Hepatocyte (in vitro differentiated cells): ENCODE data around the gene MAPKAP1. TPM values are rescaled to one million over a fixed set of nuclear protein-coding genes. Genes with fewer than 3 reads are reported as not detected.

Source experiments
- DNase-seq: peaks from one replicate; pipeline ENCODE4 v3.0.0-alpha.2; 2016; ENCODE audit warnings: low spot score
- H2AFZ ChIP-seq: fragments of 200-600 bp; sonication (generic); 2 replicates; pipeline ENCODE4 v1.6.0; 2016; ENCODE audit warnings: antibody characterized with exemption, mild to moderate bottlenecking
- H3K27ac ChIP-seq: fragments of 200-600 bp; sonication (generic); 2 replicates; pipeline ENCODE4 v1.5.1; 2016; ENCODE audit warnings: mild to moderate bottlenecking
- H3K27me3 ChIP-seq: fragments of 200-600 bp; sonication (generic); 2 replicates; pipeline ENCODE4 v1.6.1; 2016
- H3K36me3 ChIP-seq: fragments of 200-600 bp; sonication (generic); replicated peaks from 2 replicates; pipeline ENCODE4 v1.5.1; 2016; ENCODE audit warnings: low read depth; ENCODE audit not compliant: insufficient read depth
- H3K4me1 ChIP-seq: fragments of 200-600 bp; sonication (generic); 2 replicates; pipeline ENCODE4 v1.5.1; 2016; ENCODE audit warnings: mild to moderate bottlenecking, moderate library complexity; ENCODE audit not compliant: insufficient read depth
- H3K4me2 ChIP-seq: fragments of 200-600 bp; sonication (generic); 2 replicates; pipeline ENCODE4 v1.6.0; 2016
- H3K4me3 ChIP-seq: fragments of 200-600 bp; sonication (generic); 2 replicates; pipeline ENCODE4 v1.5.1; 2016; ENCODE audit warnings: mild to moderate bottlenecking
- H3K79me2 ChIP-seq: fragments of 200-600 bp; sonication (generic); 2 replicates; pipeline ENCODE4 v1.6.0; 2017; ENCODE audit warnings: mild to moderate bottlenecking
- H3K9me2 ChIP-seq: fragments of 200-600 bp; sonication (generic); replicated peaks from 2 replicates; pipeline ENCODE4 v1.6.0; 2017; ENCODE audit warnings: mild to moderate bottlenecking; ENCODE audit not compliant: insufficient read depth
- H3K9me3 ChIP-seq: fragments of 200-600 bp; sonication (generic); 2 replicates; pipeline ENCODE4 v1.5.1; 2016; ENCODE audit warnings: low read depth, mild to moderate bottlenecking
- H4K20me1 ChIP-seq: fragments of 200-600 bp; sonication (generic); 2 replicates; pipeline ENCODE4 v1.6.0; 2016; ENCODE audit warnings: mild to moderate bottlenecking; ENCODE audit not compliant: insufficient read depth, poor library complexity, severe bottlenecking
- CTCF ChIP-seq: fragments of 200-600 bp; sonication (generic); IDR thresholded peaks from 2 replicates; pipeline ENCODE4 v1.5.1; 2016; ENCODE audit warnings: antibody characterized with exemption, mild to moderate bottlenecking; ENCODE audit not compliant: poor library complexity
- EZH2 ChIP-seq: fragments of 200-600 bp; sonication (generic); IDR thresholded peaks from 2 replicates; pipeline ENCODE4 v1.6.1; 2016; ENCODE audit warnings: antibody characterized with exemption, mild to moderate bottlenecking, borderline replicate concordance
- EZH2phosphoT487 ChIP-seq: fragments of 200-600 bp; sonication (generic); IDR thresholded peaks from one replicate; pipeline ENCODE4 v1.6.1; 2018; ENCODE audit warnings: antibody characterized with exemption, mild to moderate bottlenecking, low read depth, moderate library complexity; ENCODE audit not compliant: unreplicated experiment, severe bottlenecking
- WGBS: methylation state at CpG from one replicate; pipeline ENCODE4 v1.1.6; 2016; ENCODE audit warnings: low lambda C conversion rate; ENCODE audit errors: missing lambda C conversion rate; 5-methylcytosine and 5-hydroxymethylcytosine counted together
- polyA plus RNA-seq: library from polyadenylated mRNA; unstranded; fragments of >200 nt; fragmentation: Nextera tagmentation; extraction: Ambion mirVana; gene quantifications from 2 replicates; pipeline ENCODE4 v1.2.1, GENCODE V29; 2016
- total RNA-seq: library from RNA; depleted of rRNA; stranded (reverse); fragments of >200 nt; gene quantifications from 2 replicates; pipeline ENCODE4 v1.2.3, GENCODE V29; 2014

MAPKAP1 gene
- total and polyA plus RNA-seq, 2 experiments from 2014 or later = 74.5 to 79.4 TPM

- no peaks in the 10 kb centered on the region for H3K79me2 ChIP-seq
- no peaks in the 10 kb centered on the region for H3K4me1 ChIP-seq
- no peak for DNase-seq
- H3K36me3 ChIP-seq = no peaks in the 10 kb centered on the region
- no peak overlapping the region for H3K27ac ChIP-seq
- TF ChIP-seq EZH2 (no peak), EZH2phosphoT487 (no peak), CTCF (no peak)
- no peaks in the 10 kb centered on the region for H4K20me1 ChIP-seq
- no peak overlapping the region for H3K4me3 ChIP-seq
- H2AFZ ChIP-seq = no peak overlapping the region
- H3K9me3 ChIP-seq = no peaks in the 10 kb centered on the region
- no peaks in the 10 kb centered on the region for H3K9me2 ChIP-seq
- H3K27me3 ChIP-seq = no peaks in the 10 kb centered on the region
- 90% methylated on average over 3 of the region's 3 CpGs for WGBS
- no peak overlapping the region for H3K4me2 ChIP-seq
Observed at GRCh38 chr9:125431012-125431305, 276.0 kb downstream of the MAPKAP1 start.

GRCh38 chr9:125430161-125431011, 276.6 kb downstream of the MAPKAP1 start:
- no peak for TF ChIP-seq EZH2
- TF ChIP-seq EZH2phosphoT487 = no peak
- no peak for TF ChIP-seq CTCF
- Histone ChIP-seq H3K79me2 (no peaks in the 10 kb centered on the region), H3K9me3 (no peaks in the 10 kb centered on the region), H3K4me3 (no peak overlapping the region), H3K4me2 (no peak overlapping the region), H3K27ac (no peak overlapping the region), H2AFZ (no peak overlapping the region), H4K20me1 (no peaks in the 10 kb centered on the region), H3K27me3 (no peaks in the 10 kb centered on the region), H3K36me3 (no peaks in the 10 kb centered on the region), H3K4me1 (no peaks in the 10 kb centered on the region), H3K9me2 (no peaks in the 10 kb centered on the region)
- no peak for DNase-seq
- WGBS = 88% methylated on average over 21 of the region's 21 CpGs

- no peaks in the 10 kb centered on the region for H3K9me2 ChIP-seq
- DNase-seq = no peak
- WGBS = 93% methylated on average over 19 of the region's 20 CpGs
- H3K9me3 ChIP-seq = no peaks in the 10 kb centered on the region
- TF ChIP-seq EZH2phosphoT487 (no peak), CTCF (no peak), EZH2 (no peak)
- no peak overlapping the region for H3K4me2 ChIP-seq
- no peak overlapping the region for H3K27ac ChIP-seq
- no peaks in the 10 kb centered on the region for H4K20me1 ChIP-seq
- no peaks in the 10 kb centered on the region for H3K27me3 ChIP-seq
- H3K4me3 ChIP-seq = no peak overlapping the region
- no peaks in the 10 kb centered on the region for H3K36me3 ChIP-seq
- no peaks in the 10 kb centered on the region for H3K4me1 ChIP-seq
- H2AFZ ChIP-seq = no peak overlapping the region
- no peaks in the 10 kb centered on the region for H3K79me2 ChIP-seq
Observed at GRCh38 chr9:125429476-125430160, 277.4 kb downstream of the MAPKAP1 start.
